GM18868 (cell line): ENCODE results near the gene ZBTB7A.
"Not testable (repeated sequence)": the region's sequence is repeated elsewhere in the genome, so short reads cannot be mapped to it uniquely, and the experiment has no call there.

Experiments
- ATAC-seq: cut with Tn5 transposase; IDR thresholded peaks from one replicate; pipeline ENCODE4 v1.9.1; 2021; ENCODE audit warnings: mild to moderate bottlenecking, moderate library complexity; ENCODE audit not compliant: unreplicated experiment

The ZBTB7A gene

GRCh38 chr19:3998667-3999412 is 67.9 kb downstream of the ZBTB7A start:
- ATAC-seq: not testable (repeated sequence)

GRCh38 chr19:3995607-3996006 is 71.1 kb downstream of the ZBTB7A start:
- ATAC-seq: no peak
